Liver (tissue), 3 donors: ENCODE measurements around the gene GNAO1.

Experiments
- FOXA1 ChIP-seq: IDR thresholded peaks from 2 replicates; pipeline ENCODE4 v1.6.1; 2016; ENCODE audit warnings: antibody characterized with exemption
- RAD21 ChIP-seq, 2 donors: IDR thresholded peaks; 2 replicates each; pipeline ENCODE4 v1.6.1; 2016; ENCODE audit warnings: antibody characterized with exemption in 2 of 2, mild to moderate bottlenecking in 2 of 2
- TF ChIP-seq, protein P1 (sequence below): fragments of 150-350 bp; IDR thresholded peaks from 2 replicates; pipeline ENCODE4 v1.5.1; 2017; ENCODE audit warnings: improper control_type of control experiment, low read depth, low read length; ENCODE audit not compliant: missing input control
- TF ChIP-seq, protein P2 (sequence below): IDR thresholded peaks from 2 replicates; pipeline ENCODE4 v1.6.1; 2016; ENCODE audit warnings: antibody characterized with exemption
- donor health status: healthy.
- donor health status: healthy.

DNA sequence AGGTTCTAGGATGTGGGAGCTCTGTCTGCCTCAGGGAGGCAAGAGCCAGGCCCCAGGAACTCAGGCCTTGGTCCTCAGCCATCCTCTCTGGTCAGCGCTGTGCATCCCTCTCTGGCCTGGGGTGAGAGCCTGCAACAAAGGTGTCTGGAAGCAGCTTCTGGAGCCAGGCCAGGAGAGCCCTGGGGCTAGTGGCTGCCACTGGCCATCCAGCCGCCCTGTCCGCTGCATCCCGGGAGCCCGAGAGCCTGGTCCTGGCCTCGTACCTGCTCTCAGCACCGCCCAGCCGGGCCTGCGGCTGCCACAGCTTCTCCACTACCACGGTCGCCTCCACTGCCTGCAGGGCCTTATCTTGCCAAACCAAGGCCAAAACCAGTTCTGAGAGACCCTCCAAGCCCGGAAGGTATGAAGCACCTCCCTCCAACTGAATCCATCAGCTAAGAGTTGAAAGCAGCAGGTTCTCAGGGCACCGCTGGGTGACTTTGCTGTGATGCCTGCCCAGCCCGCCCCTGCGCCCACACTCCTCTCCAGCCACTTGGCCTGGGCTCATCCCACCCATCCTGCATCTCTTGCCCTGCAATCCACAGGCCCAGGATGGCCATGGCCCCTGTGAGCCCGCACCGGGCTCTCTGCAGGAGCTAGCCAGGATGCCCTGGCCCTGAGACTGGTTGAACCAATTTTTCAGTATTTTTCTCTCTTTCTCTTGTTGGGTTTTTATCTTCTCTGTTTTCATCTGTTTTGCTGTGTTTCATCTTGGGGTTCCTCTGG lies 148.3 kb downstream of the GNAO1 start:
- TF ChIP-seq, protein P1, sequence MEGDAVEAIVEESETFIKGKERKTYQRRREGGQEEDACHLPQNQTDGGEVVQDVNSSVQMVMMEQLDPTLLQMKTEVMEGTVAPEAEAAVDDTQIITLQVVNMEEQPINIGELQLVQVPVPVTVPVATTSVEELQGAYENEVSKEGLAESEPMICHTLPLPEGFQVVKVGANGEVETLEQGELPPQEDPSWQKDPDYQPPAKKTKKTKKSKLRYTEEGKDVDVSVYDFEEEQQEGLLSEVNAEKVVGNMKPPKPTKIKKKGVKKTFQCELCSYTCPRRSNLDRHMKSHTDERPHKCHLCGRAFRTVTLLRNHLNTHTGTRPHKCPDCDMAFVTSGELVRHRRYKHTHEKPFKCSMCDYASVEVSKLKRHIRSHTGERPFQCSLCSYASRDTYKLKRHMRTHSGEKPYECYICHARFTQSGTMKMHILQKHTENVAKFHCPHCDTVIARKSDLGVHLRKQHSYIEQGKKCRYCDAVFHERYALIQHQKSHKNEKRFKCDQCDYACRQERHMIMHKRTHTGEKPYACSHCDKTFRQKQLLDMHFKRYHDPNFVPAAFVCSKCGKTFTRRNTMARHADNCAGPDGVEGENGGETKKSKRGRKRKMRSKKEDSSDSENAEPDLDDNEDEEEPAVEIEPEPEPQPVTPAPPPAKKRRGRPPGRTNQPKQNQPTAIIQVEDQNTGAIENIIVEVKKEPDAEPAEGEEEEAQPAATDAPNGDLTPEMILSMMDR = no peak
- TF ChIP-seq FOXA1 (no peak), RAD21 (IDR thresholded peaks at IDR 0.05) (no peak)
- TF ChIP-seq, protein P2, sequence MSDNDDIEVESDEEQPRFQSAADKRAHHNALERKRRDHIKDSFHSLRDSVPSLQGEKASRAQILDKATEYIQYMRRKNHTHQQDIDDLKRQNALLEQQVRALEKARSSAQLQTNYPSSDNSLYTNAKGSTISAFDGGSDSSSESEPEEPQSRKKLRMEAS = no peak
